GM19023 (cell line): ENCODE data around the gene ST3GAL6.
A peak's percentile ranks its signal among the peaks of the same experiment; 100 is the strongest.
"Not testable (repeated sequence)": the region's sequence is repeated elsewhere in the genome, so short reads cannot be mapped to it uniquely, and the experiment has no call there.

Source experiments
- ATAC-seq: cut with Tn5 transposase; IDR thresholded peaks from one replicate; pipeline ENCODE4 v1.9.1; 2021; ENCODE audit warnings: mild to moderate bottlenecking, moderate library complexity; ENCODE audit not compliant: unreplicated experiment

The ST3GAL6 gene

GRCh38 chr3:98799479-98799878 is 36.3 kb downstream of the ST3GAL6 start:
- no peak for ATAC-seq

GRCh38 chr3:98800401-98800800 is 37.3 kb downstream of the ST3GAL6 start:
- no peak for ATAC-seq

GRCh38 chr3:98801043-98801747 is 38.1 kb downstream of the ST3GAL6 start:
- ATAC-seq = no peak

- ATAC-seq = no peak
Observed at GRCh38 chr3:98805571-98805970, 42.4 kb downstream of the ST3GAL6 start.

GRCh38 chr3:98806521-98806920 is 43.4 kb downstream of the ST3GAL6 start:
- ATAC-seq = no peak

GRCh38 chr3:98807011-98807410 is 43.9 kb downstream of the ST3GAL6 start:
- ATAC-seq = no peak

- no peak for ATAC-seq
Observed at GRCh38 chr3:98807561-98807960, 44.4 kb downstream of the ST3GAL6 start.

GRCh38 chr3:98808071-98808470 is 44.9 kb downstream of the ST3GAL6 start:
- ATAC-seq = no peak

GRCh38 chr3:98809557-98809956 is 46.4 kb downstream of the ST3GAL6 start:
- ATAC-seq = no peak

GRCh38 chr3:98811048-98811447 is 47.9 kb downstream of the ST3GAL6 start:
- no peak for ATAC-seq

- ATAC-seq = no peak
Observed at GRCh38 chr3:98812851-98813374, 49.8 kb downstream of the ST3GAL6 start.

GRCh38 chr3:98814817-98815420 is 51.8 kb downstream of the ST3GAL6 start:
- no peak for ATAC-seq

- peak; percentile 78 for ATAC-seq
Observed at GRCh38 chr3:98817547-98818041, 54.5 kb downstream of the ST3GAL6 start.

- ATAC-seq = no peak
Observed at GRCh38 chr3:98821063-98821462, 57.9 kb downstream of the ST3GAL6 start.

- no peak for ATAC-seq
Observed at GRCh38 chr3:98823791-98824190, 60.7 kb downstream of the ST3GAL6 start.

GRCh38 chr3:98824256-98824655 is 61.1 kb downstream of the ST3GAL6 start:
- ATAC-seq = no peak

GRCh38 chr3:98826126-98826525 is 63.0 kb downstream of the ST3GAL6 start:
- no peak for ATAC-seq

GRCh38 chr3:98827221-98827920 is 64.2 kb downstream of the ST3GAL6 start:
- ATAC-seq = no peak

GRCh38 chr3:98829246-98829832 is 66.2 kb downstream of the ST3GAL6 start:
- ATAC-seq = no peak

- not testable (repeated sequence) for ATAC-seq
Observed at GRCh38 chr3:98831060-98831459, 67.9 kb downstream of the ST3GAL6 start.

GRCh38 chr3:98839846-98840245 is 76.7 kb downstream of the ST3GAL6 start:
- ATAC-seq = no peak
